Cardiac septum (tissue), 1 donor: ENCODE data around the gene PHF13. TPM values are rescaled to one million over a fixed set of nuclear protein-coding genes. Genes with fewer than 3 reads are reported as not detected.
A peak's percentile ranks its signal among the peaks of the same experiment; 100 is the strongest.

ENCODE experiments used
- DNase-seq: peaks from one replicate; pipeline ENCODE4 v3.0.0-alpha.2; 2020; ENCODE audit warnings: low spot score
- intact Hi-C: fragments of 100-400 bp; cut with DNase I; formaldehyde crosslinking; loops from one replicate; pipeline ENCODE4 v1.14.0; 2022
- long read RNA-seq: library from polyadenylated mRNA; unstranded; transcript quantifications from one replicate; pipeline ENCODE4 v2.0.0, GENCODE V29; 2021
- total RNA-seq: library from RNA; stranded (reverse); fragmentation: NEBNext Ultra II Directional; extraction: Animal tissue kit (Norgen Biotek cat#: 25700); gene quantifications from one replicate; pipeline ENCODE4 v1.2.1, GENCODE V29; 2021
- donor health status: DM: no; HTN: no; CAD: no.

PHF13 gene
- 9.3 TPM for total RNA-seq
- long read RNA-seq, transcript PHF13-201 (4 exons, 3,681 nt): major isoform, 8 of 15 reads
- long read RNA-seq, partial matches to known transcripts: 5 of 15 reads
- long read RNA-seq, other reads (novel, unspliced or antisense): 2 of 15 reads

GRCh38 chr1:6613361-6614018, at the start of gene PHF13:
Gene PHF13 (plus strand): TSS chr1:6613731. CDS start chr1:6614067, 336 bp downstream.
- intact Hi-C loops: loop anchor here (1.0 to 10.0 kb wide), 2 partner anchors 10 to 171 kb away; partner anchors contain the start of gene CAMTA1
- DNase-seq: peak; percentile 100

GRCh38 chr1:6569033-6569432, 44.5 kb upstream of the PHF13 start:
- intact Hi-C loops: no loop called here

GRCh38 chr1:6570100-6570499, 43.4 kb upstream of the PHF13 start:
- DNase-seq: no peak
- intact Hi-C loops: no loop called here

More at GRCh38 chr1:6569033-6569432, 44.5 kb upstream of the PHF13 start:
- no peak for DNase-seq

GRCh38 chr1:6570987-6571386, 42.5 kb upstream of the PHF13 start:
- DNase-seq: no peak
- intact Hi-C loops: no loop called here

- DNase-seq: no peak
- intact Hi-C loops: no loop called here
Observed at GRCh38 chr1:6572653-6573383, 40.7 kb upstream of the PHF13 start.

- DNase-seq: no peak
- intact Hi-C loops: no loop called here
Observed at GRCh38 chr1:6574025-6574620, 39.4 kb upstream of the PHF13 start.

GRCh38 chr1:6574818-6575217, 38.7 kb upstream of the PHF13 start:
- no peak for DNase-seq
- intact Hi-C loops: no loop called here

- intact Hi-C loops: loop anchor here (2.0 kb wide), 2 partner anchors 23 to 47 kb away; partner anchors contain the start of genes NOL9, TAS1R1 and THAP3
- DNase-seq: no peak
Observed at GRCh38 chr1:6577831-6578525, 35.6 kb upstream of the PHF13 start.

GRCh38 chr1:6578624-6579373, 34.7 kb upstream of the PHF13 start:
- intact Hi-C loops: loop anchor here (2.0 kb wide), 2 partner anchors 24 to 46 kb away; partner anchors contain the start of genes NOL9, TAS1R1 and THAP3
- no peak for DNase-seq

- intact Hi-C loops: loop anchor here (1.0 to 2.0 kb wide), 3 partner anchors 19 to 45 kb away; partner anchors contain the start of genes NOL9, TAS1R1 and THAP3
- peak; percentile 100 for DNase-seq
Observed at GRCh38 chr1:6579374-6580118, 34.0 kb upstream of the PHF13 start, which contains the start of gene ZBTB48. Gene ZBTB48 (plus strand): TSS chr1:6579994. CDS start chr1:6580610, 616 bp downstream.

- no peak for DNase-seq
Observed at GRCh38 chr1:6580119-6580592, 33.4 kb upstream of the PHF13 start.

GRCh38 chr1:6580593-6581409, 32.7 kb upstream of the PHF13 start:
- DNase-seq: no peak
- intact Hi-C loops: loop anchor here (1.0 kb wide), 2 partner anchors 18 to 34 kb away; no protein-coding TSS in a partner anchor

More at GRCh38 chr1:6580119-6580592, 33.4 kb upstream of the PHF13 start:
- intact Hi-C loops: loop anchor here (1.0 kb wide), 1 partner anchor 18 kb away; no protein-coding TSS in a partner anchor

- intact Hi-C loops: loop anchor here (1.0 kb wide), 1 partner anchor 34 kb away; no protein-coding TSS in a partner anchor
- DNase-seq: peak; percentile 78
Observed at GRCh38 chr1:6581561-6582305, 31.8 kb upstream of the PHF13 start.

- intact Hi-C loops: no loop called here
Observed at GRCh38 chr1:6582370-6582769, 31.2 kb upstream of the PHF13 start.

GRCh38 chr1:6584126-6585080, 29.1 kb upstream of the PHF13 start:
- no peak for DNase-seq
- intact Hi-C loops: no loop called here

More at GRCh38 chr1:6582370-6582769, 31.2 kb upstream of the PHF13 start:
- no peak for DNase-seq
